ENCODE results near the gene PKP1. TPM values are rescaled to one million over a fixed set of nuclear protein-coding genes. Genes with fewer than 3 reads are reported as not detected.

PKP1 gene
- total RNA-seq, 1 donor from 2014 or later: 0.02 TPM

- H3K9me3 Mint-ChIP-seq: no peaks in the 10 kb centered on the region
- H3K27me3 Mint-ChIP-seq (ENCODE audit: insufficient read depth, low read depth): peaks cover 6% of the 10 kb centered on the region
- no peak overlapping the region for H3K4me3 Mint-ChIP-seq
- Histone ChIP-seq H3K9ac (no peak overlapping the region), H3K4me3 (no peak overlapping the region), H3K9me3 (ENCODE audit: low read depth) (no peaks in the 10 kb centered on the region), H3F3A (ENCODE audit: low read depth) (no peaks in the 10 kb centered on the region), H3K27me3 (no peaks in the 10 kb centered on the region), H3K4me2 (no peak overlapping the region), H3K4me1 (no peaks in the 10 kb centered on the region), H2AFZ (replicated peaks) (no peak overlapping the region), H3K79me2 (ENCODE audit: low read depth) (no peaks in the 10 kb centered on the region), H3K36me3 (no peaks in the 10 kb centered on the region), H4K20me1 (ENCODE audit: low read depth) (no peaks in the 10 kb centered on the region), H3K27ac (no peak overlapping the region)
- DNase-seq (ENCODE audit: low spot score): no peak
- H3K36me3 Mint-ChIP-seq: no peaks in the 10 kb centered on the region
- TF ChIP-seq CTCF (IDR thresholded peaks at IDR 0.05): no peak
- H3K4me1 Mint-ChIP-seq: peaks cover 18% of the 10 kb centered on the region
- H3K27ac Mint-ChIP-seq: no peak overlapping the region
Observed at GRCh38 chr1:201272799-201273198, 10.5 kb upstream of the PKP1 start.

- no peaks in the 10 kb centered on the region for H4K20me1 ChIP-seq (ENCODE audit: low read depth)
- DNase-seq (ENCODE audit: low spot score): no peak
- TF ChIP-seq EZH2phosphoT487 (IDR thresholded peaks at IDR 0.05) (no peak), EZH2 (IDR thresholded peaks at IDR 0.05) (no peak), CTCF (IDR thresholded peaks at IDR 0.05) (no peak)
- no peaks in the 10 kb centered on the region for H3K27me3 ChIP-seq
- H3K79me2 ChIP-seq (ENCODE audit: low read depth): no peaks in the 10 kb centered on the region
- Mint-ChIP-seq H3K36me3 (no peaks in the 10 kb centered on the region), H3K27me3 (ENCODE audit: insufficient read depth, low read depth) (peaks cover 8% of the 10 kb centered on the region), H3K9me3 (no peaks in the 10 kb centered on the region), H3K27ac (peak overlapping the region; percentile 91), H3K4me1 (peaks cover 15% of the 10 kb centered on the region), H3K4me3 (no peak overlapping the region)
- H3K27ac ChIP-seq: no peak overlapping the region
- H2AFZ ChIP-seq (replicated peaks): no peak overlapping the region
- no peaks in the 10 kb centered on the region for H3K4me1 ChIP-seq
- H3K9me3 ChIP-seq (ENCODE audit: low read depth): no peaks in the 10 kb centered on the region
- H3K4me3 ChIP-seq: no peak overlapping the region
- no peaks in the 10 kb centered on the region for H3K36me3 ChIP-seq
- no peak overlapping the region for H3K4me2 ChIP-seq
- H3K9ac ChIP-seq: no peak overlapping the region
- H3F3A ChIP-seq (ENCODE audit: low read depth): no peaks in the 10 kb centered on the region
Observed at GRCh38 chr1:201274616-201275252, 8.6 kb upstream of the PKP1 start.

- H3K79me2 ChIP-seq (ENCODE audit: low read depth): no peaks in the 10 kb centered on the region
- no peak overlapping the region for H2AFZ ChIP-seq (replicated peaks)
- H3K4me1 Mint-ChIP-seq: peaks cover 15% of the 10 kb centered on the region
- TF ChIP-seq EZH2phosphoT487 (IDR thresholded peaks at IDR 0.05): no peak
- TF ChIP-seq EZH2 (IDR thresholded peaks at IDR 0.05): no peak
- no peak for TF ChIP-seq CTCF (IDR thresholded peaks at IDR 0.05)
- no peaks in the 10 kb centered on the region for H3K4me1 ChIP-seq
- H3K4me3 ChIP-seq: no peak overlapping the region
- no peak overlapping the region for H3K27ac Mint-ChIP-seq
- no peaks in the 10 kb centered on the region for H3K36me3 Mint-ChIP-seq
- DNase-seq (ENCODE audit: low spot score): no peak
- H4K20me1 ChIP-seq (ENCODE audit: low read depth): no peaks in the 10 kb centered on the region
- peaks cover 8% of the 10 kb centered on the region for H3K27me3 Mint-ChIP-seq (ENCODE audit: insufficient read depth, low read depth)
- no peak overlapping the region for H3K4me3 Mint-ChIP-seq
- no peaks in the 10 kb centered on the region for H3K27me3 ChIP-seq
- no peak overlapping the region for H3K9ac ChIP-seq
- no peak overlapping the region for H3K4me2 ChIP-seq
- H3K9me3 Mint-ChIP-seq: no peaks in the 10 kb centered on the region
- no peaks in the 10 kb centered on the region for H3K36me3 ChIP-seq
- no peak overlapping the region for H3K27ac ChIP-seq
- H3K9me3 ChIP-seq (ENCODE audit: low read depth): no peaks in the 10 kb centered on the region
- H3F3A ChIP-seq (ENCODE audit: low read depth): no peaks in the 10 kb centered on the region
Observed at GRCh38 chr1:201275253-201275666, 8.0 kb upstream of the PKP1 start.
